Measurements from ENCODE around the gene ODC1.
A peak's percentile ranks its signal among the peaks of the same experiment; 100 is the strongest.

ODC1 gene

GRCh38 chr2:10397878-10398277 lies 50.2 kb downstream of the ODC1 start:
- no peak for DNase-seq

GRCh38 chr2:10397297-10397875 lies 50.7 kb downstream of the ODC1 start:
- DNase-seq: no peak

- DNase-seq: no peak
These were observed 51.7 kb downstream of the ODC1 start for GRCh38 chr2:10396464-10396863.

GRCh38 chr2:10395893-10396292 lies 52.2 kb downstream of the ODC1 start:
- DNase-seq: no peak

- DNase-seq: no peak
These were observed 54.5 kb downstream of the ODC1 start for GRCh38 chr2:10393640-10393982.

GRCh38 chr2:10392951-10393639 lies 55.0 kb downstream of the ODC1 start:
- peak; percentile 50 for DNase-seq

- no peak for DNase-seq
These were observed 55.6 kb downstream of the ODC1 start for GRCh38 chr2:10392548-10392947.

- DNase-seq: no peak
These were observed 56.0 kb downstream of the ODC1 start for GRCh38 chr2:10392100-10392499.

- peak; percentile 74 for DNase-seq
These were observed 57.7 kb downstream of the ODC1 start for GRCh38 chr2:10390369-10390801.

Data from suppressor macrophage treated with lipopolysaccharide for 4 hours (primary cell).